Endothelial cell of umbilical vein (primary cell): ENCODE results near the gene SLC39A11. TPM values are rescaled to one million over a fixed set of nuclear protein-coding genes. Genes with fewer than 3 reads are reported as not detected.

Source experiments
- BruUV-seq: library from RNA; stranded (reverse); fragments of 400-500 nt; replicated peaks from 2 replicates; lab custom pipeline; 2021; lab: Mats Ljungman, UMichigan
- CTCF ChIA-PET: fragments of 300-600, 350-600 bp; sonication (Branson Sonifier 250); formaldehyde crosslinking; loops from one replicate; lab custom pipeline; 2021; ENCODE audit warnings: antibody characterized with exemption, inconsistent platforms; lab: Charles Lee
- POLR2A ChIA-PET: fragments of 300-600, 350-600 bp; sonication (Branson Sonifier 250); formaldehyde crosslinking; loops from one replicate; lab custom pipeline; 2021; ENCODE audit warnings: antibody characterized with exemption, inconsistent platforms; lab: Charles Lee
- DNase-seq: peaks from one replicate; pipeline ENCODE4 v3.0.0-alpha.2; 2011; ENCODE audit warnings: low read depth, low spot score
- FAIRE-seq: peaks from 2 replicates; lab custom pipeline; 2011; peaks lifted over from hg19 to GRCh38; lab: Jason Lieb, UNC
- H2AFZ ChIP-seq: 2 replicates; pipeline ENCODE4 v1.6.0; 2012; ENCODE audit warnings: low read depth, low read length, control low read depth, inconsistent platforms
- H3K27ac ChIP-seq: 2 replicates; pipeline ENCODE4 v1.5.1; 2011; ENCODE audit warnings: low read depth, mild to moderate bottlenecking, control low read depth, low read length, moderate library complexity; ENCODE audit not compliant: insufficient read depth
- H3K27me3 ChIP-seq, 2 experiments: 2 replicates each; pipeline versions ENCODE4 v1.6.0 to v1.6.1; 2011; ENCODE audit warnings: low read length in 2 of 2, mixed read lengths in 1 of 2; ENCODE audit not compliant: control insufficient read depth in 2 of 2, insufficient read depth in 2 of 2
- H3K36me3 ChIP-seq, 2 experiments: 2 replicates in 1 of 2; 3 replicates in 1 of 2; pipeline ENCODE4 v1.5.1; 2011; ENCODE audit warnings: low read length in 2 of 2, mild to moderate bottlenecking in 1 of 2, moderate library complexity in 1 of 2; ENCODE audit not compliant: control insufficient read depth in 2 of 2, insufficient read depth in 2 of 2; ENCODE audit errors: extremely low read depth in 1 of 2
- H3K4me1 ChIP-seq: 3 replicates; pipeline ENCODE4 v1.5.1; 2011; ENCODE audit warnings: mild to moderate bottlenecking, low read length; ENCODE audit not compliant: control insufficient read depth, insufficient read depth; ENCODE audit errors: extremely low read depth
- H3K4me2 ChIP-seq: 2 replicates; pipeline ENCODE4 v1.6.1; 2011; ENCODE audit warnings: low read length, control low read depth, mixed read lengths; ENCODE audit not compliant: insufficient read depth
- H3K4me3 ChIP-seq, 3 experiments: fragments of 200-600 bp in 1 of 3; sonication (generic), shearing (Covaris generic) in 1 of 3; replicated peaks in 1 of 3; 2 replicates each; pipeline ENCODE4 v1.5.1; 2011 to 2016; ENCODE audit warnings: control low read depth in 3 of 3, low read length in 3 of 3, mild to moderate bottlenecking in 2 of 3, inconsistent platforms in 1 of 3, low read depth in 1 of 3, moderate library complexity in 1 of 3; ENCODE audit not compliant: insufficient read depth in 1 of 3
- H3K79me2 ChIP-seq: 2 replicates; pipeline ENCODE4 v1.6.0; 2012; ENCODE audit warnings: low read length, inconsistent platforms; ENCODE audit not compliant: control insufficient read depth, insufficient read depth
- H3K9ac ChIP-seq: replicated peaks from 2 replicates; pipeline ENCODE3; 2011; ENCODE audit warnings: low read length, control low read depth; ENCODE audit not compliant: insufficient read depth; ENCODE audit errors: extremely low read depth
- H3K9me1 ChIP-seq: replicated peaks from 3 replicates; pipeline ENCODE4 v1.6.0; 2011; ENCODE audit warnings: mild to moderate bottlenecking, low read length; ENCODE audit not compliant: control insufficient read depth, insufficient read depth; ENCODE audit errors: extremely low read depth
- H3K9me3 ChIP-seq: replicated peaks from 2 replicates; pipeline ENCODE4 v1.5.1; 2012; ENCODE audit warnings: low read length, inconsistent platforms; ENCODE audit not compliant: control insufficient read depth, insufficient read depth
- H4K20me1 ChIP-seq: replicated peaks from 2 replicates; pipeline ENCODE3; 2011; ENCODE audit warnings: mild to moderate bottlenecking, low read length; ENCODE audit not compliant: control insufficient read depth, insufficient read depth; ENCODE audit errors: extremely low read depth
- EZH2 ChIP-seq: IDR thresholded peaks from 2 replicates; pipeline ENCODE4 v1.6.1; 2012; ENCODE audit warnings: borderline replicate concordance, low read depth, mild to moderate bottlenecking, moderate library complexity, low read length, inconsistent platforms; ENCODE audit not compliant: severe bottlenecking
- FOS ChIP-seq: IDR thresholded peaks from 2 replicates; pipeline ENCODE4 v1.6.1; 2011; ENCODE audit warnings: mild to moderate bottlenecking, low read length, moderate library complexity, borderline replicate concordance; ENCODE audit not compliant: insufficient read depth
- GATA2 ChIP-seq: IDR thresholded peaks from 2 replicates; pipeline ENCODE4 v1.7.0; 2011; ENCODE audit warnings: low read depth, mild to moderate bottlenecking, moderate library complexity, mixed read lengths, low read length; ENCODE audit not compliant: insufficient read length, insufficient read depth
- JUN ChIP-seq: IDR thresholded peaks from 2 replicates; pipeline ENCODE4 v1.6.1; 2011; ENCODE audit warnings: borderline replicate concordance, low read depth; ENCODE audit not compliant: insufficient read length, insufficient read depth
- POLR2A ChIP-seq: IDR thresholded peaks from 2 replicates; pipeline ENCODE4 v1.6.1; 2012; ENCODE audit warnings: low read depth, mild to moderate bottlenecking, control low read depth, low read length
- POLR2AphosphoS5 ChIP-seq: IDR thresholded peaks from 2 replicates; pipeline ENCODE4 v1.6.1; 2012; ENCODE audit warnings: low read depth, mild to moderate bottlenecking, control low read depth, low read length, moderate library complexity; ENCODE audit not compliant: insufficient read depth
- dilution Hi-C: fragments of 300-500 bp; cut with MboI; formaldehyde crosslinking; loops from one replicate; pipeline ENCODE4 v1.15.0; 2019; ENCODE audit warnings: low sequenced_read_pairs; ENCODE audit not compliant: extremely low pct_ligation_motif_present
- intact Hi-C: fragments of 100-400 bp; cut with micrococcal nuclease; formaldehyde crosslinking; loops from one replicate; pipeline ENCODE4 v1.10.0; 2022
- polyA plus RNA-seq, 4 experiments: library from polyadenylated mRNA; depleted of rRNA in 3 of 4; stranded (reverse) in 3 of 4; unstranded in 1 of 4; fragments of >200 nt; gene quantifications; 2 replicates each; pipeline versions ENCODE4 v1.2.1 to v1.2.3, GENCODE V29; 2011 to 2012; ENCODE audit warnings: missing spikeins in 1 of 4
- total RNA-seq: library from RNA; stranded (reverse); gene quantifications from 2 replicates; pipeline ENCODE4 v1.2.3, GENCODE V29; 2021
- TF ChIP-seq, protein P1 (sequence below), 2 donors: IDR thresholded peaks; 1 replicate in 1 of 2; 2 replicates in 1 of 2; pipeline ENCODE4 v1.5.1; 2011; ENCODE audit warnings: low read length in 2 of 2, mild to moderate bottlenecking in 2 of 2, moderate library complexity in 2 of 2, control low read depth in 1 of 2, inconsistent platforms in 1 of 2, low read depth in 1 of 2; ENCODE audit not compliant: insufficient read depth in 1 of 2; ENCODE audit errors: extremely low read depth in 1 of 2

The SLC39A11 gene
- total and polyA plus RNA-seq, 2 donors (not counting 3 experiments of a cell fraction or from before 2014, with no cell fraction given): 8.1 to 11.9 TPM

DNA sequence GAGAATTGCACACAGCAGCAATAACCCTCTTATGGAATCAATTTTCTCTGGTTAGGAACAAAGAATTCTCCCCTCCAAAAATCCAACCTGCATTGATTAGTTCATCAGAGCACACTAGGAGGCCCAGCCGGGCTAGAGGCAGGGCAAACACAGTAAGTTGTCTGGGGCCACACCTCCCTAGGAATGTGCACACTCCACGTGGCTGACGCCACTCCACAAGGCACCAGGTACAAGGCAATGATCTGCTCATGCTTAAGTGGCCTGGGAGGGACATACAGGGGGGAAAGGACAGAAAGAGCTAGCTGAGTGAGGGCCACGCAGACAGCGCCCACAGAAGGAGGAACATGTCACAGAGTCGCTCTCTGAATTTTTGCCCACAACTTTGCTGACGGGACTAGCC lies 107.6 kb downstream of the SLC39A11 start:
- no peaks in the 10 kb centered on the region for H3K9me1 ChIP-seq
- no peaks in the 10 kb centered on the region for H3K36me3 ChIP-seq
- no peaks in the 10 kb centered on the region for H3K27me3 ChIP-seq
- no peak for FAIRE-seq
- CTCF ChIA-PET: interaction anchor here (1.1 to 3.3 kb wide), 7 partner anchors 9 to 259 kb away, joined by 3 to 61 read pairs (median 17); no protein-coding TSS in a partner anchor
- no peak overlapping the region for H3K4me3 ChIP-seq
- TF ChIP-seq FOS (no peak), POLR2A (no peak), EZH2 (no peak), GATA2 (no peak), JUN (no peak), POLR2AphosphoS5 (no peak)
- TF ChIP-seq, protein P1, sequence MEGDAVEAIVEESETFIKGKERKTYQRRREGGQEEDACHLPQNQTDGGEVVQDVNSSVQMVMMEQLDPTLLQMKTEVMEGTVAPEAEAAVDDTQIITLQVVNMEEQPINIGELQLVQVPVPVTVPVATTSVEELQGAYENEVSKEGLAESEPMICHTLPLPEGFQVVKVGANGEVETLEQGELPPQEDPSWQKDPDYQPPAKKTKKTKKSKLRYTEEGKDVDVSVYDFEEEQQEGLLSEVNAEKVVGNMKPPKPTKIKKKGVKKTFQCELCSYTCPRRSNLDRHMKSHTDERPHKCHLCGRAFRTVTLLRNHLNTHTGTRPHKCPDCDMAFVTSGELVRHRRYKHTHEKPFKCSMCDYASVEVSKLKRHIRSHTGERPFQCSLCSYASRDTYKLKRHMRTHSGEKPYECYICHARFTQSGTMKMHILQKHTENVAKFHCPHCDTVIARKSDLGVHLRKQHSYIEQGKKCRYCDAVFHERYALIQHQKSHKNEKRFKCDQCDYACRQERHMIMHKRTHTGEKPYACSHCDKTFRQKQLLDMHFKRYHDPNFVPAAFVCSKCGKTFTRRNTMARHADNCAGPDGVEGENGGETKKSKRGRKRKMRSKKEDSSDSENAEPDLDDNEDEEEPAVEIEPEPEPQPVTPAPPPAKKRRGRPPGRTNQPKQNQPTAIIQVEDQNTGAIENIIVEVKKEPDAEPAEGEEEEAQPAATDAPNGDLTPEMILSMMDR (IDR thresholded peaks at IDR 0.05; ENCODE audit: extremely low read depth in 1 of 2, insufficient read depth in 1 of 2, low read depth in 1 of 2, low read length in 2 of 2): no peak
- peaks cover 12% of the 10 kb centered on the region for H3K4me1 ChIP-seq
- no peaks in the 10 kb centered on the region for H4K20me1 ChIP-seq
- peak overlapping the region; percentile 47 for H3K4me2 ChIP-seq
- H2AFZ ChIP-seq: no peak overlapping the region
- H3K27ac ChIP-seq: peak overlapping the region; percentile 40
- H3K9ac ChIP-seq: no peak overlapping the region
- intact Hi-C loops: loop anchor here (1.0 to 2.0 kb wide), 4 partner anchors 26 to 208 kb away; partner anchors contain the start of genes COG1 and SLC39A11
- POLR2A ChIA-PET: no interaction called here
- dilution Hi-C loops: no loop called here
- no TSS peak for BruUV-seq
- no peaks in the 10 kb centered on the region for H3K9me3 ChIP-seq
- no peak for DNase-seq
- H3K79me2 ChIP-seq: no peaks in the 10 kb centered on the region
